ENCODE results near the gene GNG12. TPM values are rescaled to one million over a fixed set of nuclear protein-coding genes. Genes with fewer than 3 reads are reported as not detected.

GNG12 gene
- polyA plus RNA-seq, 3 donors, result 0.03 TPM; not detected in 2

GRCh38 chr1:67766141-67766978, 66.9 kb downstream of the GNG12 start:
- Mint-ChIP-seq H3K4me1 (peaks cover 8% of the 10 kb centered on the region), H3K27me3 (ENCODE audit: low read depth in 3 of 3) (peaks cover 5 to 26% (median 12%) of the 10 kb centered on the region in 3 donors), H3K4me3 (peak overlapping the region; percentile 61 to 92), H3K27ac (peak overlapping the region in 1 of 7 donors; percentile 41), H3K36me3 (no peaks in the 10 kb centered on the region), H3K9me3 (no peaks in the 10 kb centered on the region)
- Histone ChIP-seq H3K4me1 (ENCODE audit: control insufficient read depth in 1 of 2, insufficient read depth in 2 of 2, low read length in 2 of 2) (peaks cover 5 to 6% of the 10 kb centered on the region in 2 donors), H3K4me2 (replicated peaks; ENCODE audit: extremely low read depth, low read length, poor library complexity, severe bottlenecking) (peak overlapping the region; percentile 64), H3K27ac (ENCODE audit: low read depth in 1 of 2, low read length in 2 of 2) (no peak overlapping the region), H3K36me3 (replicated peaks in 1 of 2; ENCODE audit: control insufficient read depth in 1 of 2, insufficient read depth in 2 of 2, low read length in 2 of 2) (no peaks in the 10 kb centered on the region), H3K9ac (ENCODE audit: insufficient read depth, low read length, poor library complexity, severe bottlenecking) (no peak overlapping the region), H2AFZ (ENCODE audit: insufficient read depth, low read depth, low read length, poor library complexity, severe bottlenecking) (peak overlapping the region; percentile 47), H3K27me3 (ENCODE audit: control insufficient read depth in 2 of 2, insufficient read depth in 2 of 2, low read length in 2 of 2) (peaks cover 2 to 9% of the 10 kb centered on the region in 2 donors), H3K4me3 (replicated peaks in 1 of 3; ENCODE audit: low read depth in 2 of 3, low read length in 3 of 3) (peak overlapping the region in 2 of 3 experiments; percentile 3 to 53), H3K9me3 (replicated peaks in 1 of 2; ENCODE audit: control insufficient read depth in 1 of 2, insufficient read depth in 1 of 2, low read length in 2 of 2) (no peaks in the 10 kb centered on the region), H4K20me1 (ENCODE audit: insufficient read depth, low read length) (no peaks in the 10 kb centered on the region), H3K79me2 (ENCODE audit: insufficient read depth, low read length) (no peaks in the 10 kb centered on the region)
- DNase-seq, result peak; percentile 20 to 43 (median 35)
- 0% methylated on average over 2 of the region's 17 CpGs for WGBS (ENCODE audit: insufficient coverage)
- TF ChIP-seq, protein P1, sequence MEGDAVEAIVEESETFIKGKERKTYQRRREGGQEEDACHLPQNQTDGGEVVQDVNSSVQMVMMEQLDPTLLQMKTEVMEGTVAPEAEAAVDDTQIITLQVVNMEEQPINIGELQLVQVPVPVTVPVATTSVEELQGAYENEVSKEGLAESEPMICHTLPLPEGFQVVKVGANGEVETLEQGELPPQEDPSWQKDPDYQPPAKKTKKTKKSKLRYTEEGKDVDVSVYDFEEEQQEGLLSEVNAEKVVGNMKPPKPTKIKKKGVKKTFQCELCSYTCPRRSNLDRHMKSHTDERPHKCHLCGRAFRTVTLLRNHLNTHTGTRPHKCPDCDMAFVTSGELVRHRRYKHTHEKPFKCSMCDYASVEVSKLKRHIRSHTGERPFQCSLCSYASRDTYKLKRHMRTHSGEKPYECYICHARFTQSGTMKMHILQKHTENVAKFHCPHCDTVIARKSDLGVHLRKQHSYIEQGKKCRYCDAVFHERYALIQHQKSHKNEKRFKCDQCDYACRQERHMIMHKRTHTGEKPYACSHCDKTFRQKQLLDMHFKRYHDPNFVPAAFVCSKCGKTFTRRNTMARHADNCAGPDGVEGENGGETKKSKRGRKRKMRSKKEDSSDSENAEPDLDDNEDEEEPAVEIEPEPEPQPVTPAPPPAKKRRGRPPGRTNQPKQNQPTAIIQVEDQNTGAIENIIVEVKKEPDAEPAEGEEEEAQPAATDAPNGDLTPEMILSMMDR (IDR thresholded peaks at IDR 0.05), result peak; percentile 75
- intact Hi-C loops (cut with micrococcal nuclease), result loop anchor here in 1 of 2 donors (5.0 to 10.0 kb wide), 2 partner anchors 202 to 1971 kb away; no protein-coding TSS in a partner anchor

- Histone ChIP-seq H3K27ac (ENCODE audit: low read depth in 1 of 2, low read length in 2 of 2) (no peak overlapping the region), H2AFZ (ENCODE audit: insufficient read depth, low read depth, low read length, poor library complexity, severe bottlenecking) (no peak overlapping the region), H3K9ac (ENCODE audit: insufficient read depth, low read length, poor library complexity, severe bottlenecking) (no peak overlapping the region), H3K4me1 (ENCODE audit: control insufficient read depth in 1 of 2, insufficient read depth in 2 of 2, low read length in 2 of 2) (peaks cover 5 to 6% of the 10 kb centered on the region in 2 donors), H3K9me3 (replicated peaks in 1 of 2; ENCODE audit: control insufficient read depth in 1 of 2, insufficient read depth in 1 of 2, low read length in 2 of 2) (no peaks in the 10 kb centered on the region), H3K79me2 (ENCODE audit: insufficient read depth, low read length) (no peaks in the 10 kb centered on the region), H3K36me3 (replicated peaks in 1 of 2; ENCODE audit: control insufficient read depth in 1 of 2, insufficient read depth in 2 of 2, low read length in 2 of 2) (no peaks in the 10 kb centered on the region), H4K20me1 (ENCODE audit: insufficient read depth, low read length) (no peaks in the 10 kb centered on the region), H3K27me3 (ENCODE audit: control insufficient read depth in 2 of 2, insufficient read depth in 2 of 2, low read length in 2 of 2) (peaks cover 2 to 9% of the 10 kb centered on the region in 2 donors), H3K4me2 (replicated peaks; ENCODE audit: extremely low read depth, low read length, poor library complexity, severe bottlenecking) (no peak overlapping the region), H3K4me3 (replicated peaks in 1 of 3; ENCODE audit: low read depth in 2 of 3, low read length in 3 of 3) (no peak overlapping the region)
- peaks cover 5 to 20% (median 11%) of the 10 kb centered on the region in 3 donors for H3K27me3 Mint-ChIP-seq (ENCODE audit: low read depth in 3 of 3)
- DNase-seq, result no peak
- no peaks in the 10 kb centered on the region for H3K36me3 Mint-ChIP-seq
- H3K9me3 Mint-ChIP-seq, result no peaks in the 10 kb centered on the region
- intact Hi-C loops (cut with micrococcal nuclease), result loop anchor here in 1 of 2 donors (5.0 to 10.0 kb wide), 2 partner anchors 200 to 1973 kb away; no protein-coding TSS in a partner anchor
- peaks cover 8% of the 10 kb centered on the region for H3K4me1 Mint-ChIP-seq
- WGBS (ENCODE audit: insufficient coverage), result 75% methylated on average over 1 of the region's 4 CpGs
- no peak overlapping the region for H3K4me3 Mint-ChIP-seq
- TF ChIP-seq, protein P1 (IDR thresholded peaks at IDR 0.05), result no peak
- no peak overlapping the region for H3K27ac Mint-ChIP-seq
Observed at GRCh38 chr1:67764633-67765032, 68.6 kb downstream of the GNG12 start.

Measured in CD14-positive monocyte (primary cell).